MCF 10A (cell line): ENCODE results near the gene RHAG. TPM values are rescaled to one million over a fixed set of nuclear protein-coding genes. Genes with fewer than 3 reads are reported as not detected.
"Not testable (repeated sequence)": the region's sequence is repeated elsewhere in the genome, so short reads cannot be mapped to it uniquely, and the experiment has no call there.

Experiments used
- BruUV-seq: library from RNA; stranded (reverse); fragments of 400-500 nt; replicated peaks from 2 replicates; lab custom pipeline; 2021; lab: Mats Ljungman, UMichigan
- CTCF ChIA-PET: fragments of 300-600 bp; sonication (Branson Sonifier 250); formaldehyde crosslinking; extraction: SDS; loops from one replicate; lab custom pipeline; 2021; ENCODE audit warnings: antibody characterized with exemption, inconsistent platforms; lab: Yijun Ruan, JAX
- POLR2A ChIA-PET: fragments of 300-600, 350-650 bp; sonication (Branson Sonifier 250); formaldehyde crosslinking; extraction: SDS; loops from one replicate; lab custom pipeline; 2020; ENCODE audit warnings: antibody characterized with exemption, inconsistent platforms; lab: Yijun Ruan, JAX
- DNase-seq: peaks from one replicate; pipeline ENCODE4 v3.0.0-alpha.2; 2018; ENCODE audit not compliant: unreplicated experiment
- H3K27ac Mint-ChIP-seq: one replicate; pipeline ENCODE4 v1.8.0; 2022; ENCODE audit warnings: mild to moderate bottlenecking, low read depth, mixed read lengths; ENCODE audit not compliant: unreplicated experiment
- H3K27me3 Mint-ChIP-seq: one replicate; pipeline ENCODE4 v1.8.0; 2022; ENCODE audit warnings: mixed read lengths; ENCODE audit not compliant: insufficient read depth, unreplicated experiment
- H3K36me3 Mint-ChIP-seq: one replicate; pipeline ENCODE4 v1.8.0; 2022; ENCODE audit warnings: mild to moderate bottlenecking, moderate library complexity, mixed read lengths; ENCODE audit not compliant: insufficient read depth, unreplicated experiment
- H3K4me1 Mint-ChIP-seq: one replicate; pipeline ENCODE4 v1.8.0; 2022; ENCODE audit warnings: mixed read lengths; ENCODE audit not compliant: insufficient read depth, unreplicated experiment
- H3K4me3 Mint-ChIP-seq: one replicate; pipeline ENCODE4 v1.8.0; 2022; ENCODE audit warnings: mild to moderate bottlenecking, moderate library complexity, mixed read lengths; ENCODE audit not compliant: unreplicated experiment
- H3K9me3 Mint-ChIP-seq: one replicate; pipeline ENCODE4 v1.8.0; 2022; ENCODE audit warnings: mixed read lengths; ENCODE audit not compliant: unreplicated experiment
- intact Hi-C: fragments of 100-400 bp; cut with micrococcal nuclease; formaldehyde crosslinking; loops from 2 replicates; pipeline ENCODE4 v1.14.1; 2022
- total RNA-seq: library from RNA; stranded (reverse); gene quantifications from 2 replicates; pipeline ENCODE4 v1.2.3, GENCODE V29; 2022
- TF ChIP-seq, protein P1 (sequence below): fragments of 200-600 bp; IDR thresholded peaks from one replicate; pipeline ENCODE4 v1.8.0; 2022; ENCODE audit warnings: antibody characterized with exemption, mild to moderate bottlenecking; ENCODE audit not compliant: unreplicated experiment

Gene RHAG
- total RNA-seq, 1 experiment from 2014 or later: not detected

DNA sequence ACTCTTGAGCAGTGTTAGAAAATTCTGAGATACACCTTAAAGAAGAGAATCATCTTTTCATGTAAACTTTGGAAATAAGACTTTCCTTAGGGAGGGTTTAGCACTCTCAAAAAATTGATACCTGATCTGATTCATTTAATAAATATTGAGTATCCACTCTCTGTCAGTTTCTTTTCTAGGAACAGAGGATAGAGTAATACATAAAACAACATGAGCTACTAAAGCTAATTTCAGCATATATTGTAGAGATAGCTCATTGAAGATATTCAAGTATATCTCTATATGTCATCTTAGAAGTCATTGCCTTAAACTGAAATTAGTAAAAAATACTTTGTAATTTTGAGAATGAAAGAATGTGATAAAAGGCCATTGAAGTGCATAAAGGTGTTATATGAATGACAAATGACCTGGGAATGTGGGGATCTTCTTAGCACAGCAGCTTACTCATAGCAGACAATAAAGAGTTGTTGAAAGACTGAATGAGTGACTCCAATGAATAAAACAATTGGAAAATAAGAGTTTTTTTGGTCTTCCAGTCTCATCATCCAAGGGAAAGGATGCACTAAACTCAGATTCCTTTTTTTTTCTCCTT is 29.2 kb downstream of the RHAG start:
- no TSS peak for BruUV-seq

DNA sequence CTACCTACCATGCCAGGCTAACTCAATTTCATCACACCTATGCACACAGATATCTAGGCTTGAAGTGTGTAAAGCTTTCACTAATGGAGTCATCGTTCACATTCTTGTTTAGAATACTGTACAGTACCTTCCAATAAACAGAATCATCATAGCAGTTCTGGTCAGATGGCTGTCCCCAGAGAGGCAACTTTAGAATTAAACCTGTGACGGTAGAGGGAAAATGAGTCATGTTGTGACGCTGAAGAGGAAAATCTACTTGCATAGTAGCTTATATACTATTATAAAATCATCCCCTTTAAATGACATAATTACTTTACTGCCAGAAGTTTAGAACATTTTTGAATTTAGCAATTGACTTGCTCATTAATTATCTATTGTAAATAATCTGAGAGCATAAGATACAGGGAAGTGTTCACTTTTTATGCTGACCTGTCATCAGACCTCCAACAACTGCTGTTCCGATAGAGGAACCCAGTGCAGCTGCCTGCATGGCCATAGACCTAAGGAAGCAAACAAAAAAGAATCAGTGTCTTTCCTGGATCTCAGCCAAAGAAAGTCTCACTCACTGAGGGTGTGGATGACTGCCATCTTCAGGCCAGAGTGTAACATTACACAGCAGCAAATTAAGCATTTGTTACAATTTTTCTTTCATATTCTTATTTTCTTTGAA is 29.8 kb downstream of the RHAG start:
- H3K9me3 Mint-ChIP-seq: no peaks in the 10 kb centered on the region
- H3K4me3 Mint-ChIP-seq: no peak overlapping the region
- ChIA-PET POLR2A (interaction anchor here (0.7 to 2.6 kb wide), 9 partner anchors 11 to 145 kb away, joined by 3 to 12 read pairs (median 4); partner anchors contain the start of gene C6orf141), CTCF (interaction anchor here (0.6 to 9.7 kb wide), 50 partner anchors 8 to 1050 kb away, joined by 3 to 182 read pairs (median 5); partner anchors contain the start of gene C6orf141)
- H3K36me3 Mint-ChIP-seq: no peaks in the 10 kb centered on the region
- no peak overlapping the region for H3K27ac Mint-ChIP-seq
- H3K4me1 Mint-ChIP-seq: no peaks in the 10 kb centered on the region
- no peaks in the 10 kb centered on the region for H3K27me3 Mint-ChIP-seq
- intact Hi-C loops: loop anchor here (1.0 to 2.0 kb wide), 3 partner anchors 75 to 154 kb away; partner anchors contain the start of genes CENPQ and MMUT
- TF ChIP-seq, protein P1, sequence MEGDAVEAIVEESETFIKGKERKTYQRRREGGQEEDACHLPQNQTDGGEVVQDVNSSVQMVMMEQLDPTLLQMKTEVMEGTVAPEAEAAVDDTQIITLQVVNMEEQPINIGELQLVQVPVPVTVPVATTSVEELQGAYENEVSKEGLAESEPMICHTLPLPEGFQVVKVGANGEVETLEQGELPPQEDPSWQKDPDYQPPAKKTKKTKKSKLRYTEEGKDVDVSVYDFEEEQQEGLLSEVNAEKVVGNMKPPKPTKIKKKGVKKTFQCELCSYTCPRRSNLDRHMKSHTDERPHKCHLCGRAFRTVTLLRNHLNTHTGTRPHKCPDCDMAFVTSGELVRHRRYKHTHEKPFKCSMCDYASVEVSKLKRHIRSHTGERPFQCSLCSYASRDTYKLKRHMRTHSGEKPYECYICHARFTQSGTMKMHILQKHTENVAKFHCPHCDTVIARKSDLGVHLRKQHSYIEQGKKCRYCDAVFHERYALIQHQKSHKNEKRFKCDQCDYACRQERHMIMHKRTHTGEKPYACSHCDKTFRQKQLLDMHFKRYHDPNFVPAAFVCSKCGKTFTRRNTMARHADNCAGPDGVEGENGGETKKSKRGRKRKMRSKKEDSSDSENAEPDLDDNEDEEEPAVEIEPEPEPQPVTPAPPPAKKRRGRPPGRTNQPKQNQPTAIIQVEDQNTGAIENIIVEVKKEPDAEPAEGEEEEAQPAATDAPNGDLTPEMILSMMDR: peak; percentile 89
- no TSS peak for BruUV-seq
- peak; percentile 95 for DNase-seq

More for the DNA sequence above, 29.2 kb downstream of the RHAG start:
- Mint-ChIP-seq H3K27ac (no peak overlapping the region), H3K4me1 (no peaks in the 10 kb centered on the region), H3K4me3 (no peak overlapping the region), H3K27me3 (no peaks in the 10 kb centered on the region), H3K36me3 (no peaks in the 10 kb centered on the region), H3K9me3 (no peaks in the 10 kb centered on the region)
- intact Hi-C loops: loop anchor here (1.0 to 2.0 kb wide), 3 partner anchors 75 to 155 kb away; partner anchors contain the start of genes CENPQ and MMUT
- POLR2A ChIA-PET: interaction anchor here (0.9 to 2.6 kb wide), 6 partner anchors 11 to 145 kb away, joined by 3 to 12 read pairs (median 6); partner anchors contain the start of gene C6orf141
- DNase-seq: no peak
- CTCF ChIA-PET: interaction anchor here (0.5 to 9.7 kb wide), 41 partner anchors 9 to 1050 kb away, joined by 3 to 182 read pairs (median 5); partner anchors contain the start of gene C6orf141
- TF ChIP-seq, protein P1: no peak

DNA sequence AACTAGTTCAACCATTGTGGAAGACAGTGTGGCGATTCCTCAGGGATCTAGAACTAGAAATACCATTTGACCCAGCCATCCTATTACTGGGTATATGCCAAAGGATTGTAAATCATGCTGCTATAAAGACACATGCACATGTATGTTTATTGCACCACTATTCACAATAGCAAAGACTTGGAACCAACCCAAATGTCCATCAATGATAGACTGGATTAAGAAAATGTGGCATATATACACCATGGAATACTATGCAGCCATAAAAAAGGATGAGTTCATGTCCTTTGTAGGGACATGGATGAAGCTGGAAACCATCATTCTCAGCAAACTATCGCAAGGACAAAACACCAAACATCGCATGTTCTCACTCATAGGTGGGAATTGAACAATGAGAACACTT is 32.6 kb downstream of the RHAG start:
- H3K4me3 Mint-ChIP-seq, H3K9me3 Mint-ChIP-seq, DNase-seq, BruUV-seq, H3K36me3 Mint-ChIP-seq, intact Hi-C loops, H3K4me1 Mint-ChIP-seq, H3K27me3 Mint-ChIP-seq, H3K27ac Mint-ChIP-seq: not testable (repeated sequence)
- CTCF ChIA-PET: interaction anchor here (0.7 to 9.7 kb wide), 2 partner anchors 73 to 380 kb away, joined by 3 to 182 read pairs; no protein-coding TSS in a partner anchor
- POLR2A ChIA-PET: interaction anchor here (0.6 kb wide), 1 partner anchor 155 kb away, joined by 3 read pairs; no protein-coding TSS in a partner anchor

DNA sequence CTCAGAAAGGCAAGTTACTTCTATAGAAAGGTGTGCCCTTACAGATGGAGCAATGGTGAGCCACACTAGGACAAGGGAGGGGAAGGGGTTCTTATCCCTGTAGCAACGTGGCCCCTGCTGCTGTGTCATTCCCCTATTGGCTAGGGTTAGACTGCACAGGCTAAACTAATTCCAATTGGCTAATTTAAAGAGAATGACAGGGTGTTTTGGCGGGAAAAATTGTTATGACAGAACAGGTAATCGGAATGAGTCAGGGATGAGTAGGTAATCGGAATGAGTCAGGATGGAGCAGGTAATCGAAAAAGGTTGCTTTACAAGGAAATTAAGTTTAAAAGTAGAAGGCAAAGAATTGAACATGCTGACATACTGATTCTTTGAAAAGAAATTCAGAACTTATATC is 49.4 kb downstream of the RHAG start:
- H3K4me3 Mint-ChIP-seq, H3K9me3 Mint-ChIP-seq, DNase-seq, H3K27ac Mint-ChIP-seq, H3K4me1 Mint-ChIP-seq, BruUV-seq, intact Hi-C loops, H3K36me3 Mint-ChIP-seq, POLR2A ChIA-PET, H3K27me3 Mint-ChIP-seq: not testable (repeated sequence)
- CTCF ChIA-PET: interaction anchor here (0.7 to 2.6 kb wide), 3 partner anchors 12 to 55 kb away, joined by 3 to 14 read pairs (median 5); no protein-coding TSS in a partner anchor
